ENCODE measurements around the gene PIGL. TPM values are rescaled to one million over a fixed set of nuclear protein-coding genes. Genes with fewer than 3 reads are reported as not detected.

The PIGL gene
- total RNA-seq, 1 donor from 2014 or later, result 29.7 TPM

GRCh38 chr17:16297367-16298139 lies 80.5 kb downstream of the PIGL start:
- Mint-ChIP-seq H3K27ac (peak overlapping the region; percentile 89), H3K9me3 (no peaks in the 10 kb centered on the region), H3K27me3 (no peaks in the 10 kb centered on the region), H3K36me3 (peaks cover 5% of the 10 kb centered on the region), H3K4me1 (ENCODE audit: unreplicated experiment) (peaks cover 9% of the 10 kb centered on the region), H3K4me3 (peak overlapping the region; percentile 44)
- DNase-seq (ENCODE audit: extremely low spot score, unreplicated experiment), result no peak
- TF ChIP-seq CTCF (conservative IDR thresholded peaks at IDR 0.05), result no peak

DNA sequence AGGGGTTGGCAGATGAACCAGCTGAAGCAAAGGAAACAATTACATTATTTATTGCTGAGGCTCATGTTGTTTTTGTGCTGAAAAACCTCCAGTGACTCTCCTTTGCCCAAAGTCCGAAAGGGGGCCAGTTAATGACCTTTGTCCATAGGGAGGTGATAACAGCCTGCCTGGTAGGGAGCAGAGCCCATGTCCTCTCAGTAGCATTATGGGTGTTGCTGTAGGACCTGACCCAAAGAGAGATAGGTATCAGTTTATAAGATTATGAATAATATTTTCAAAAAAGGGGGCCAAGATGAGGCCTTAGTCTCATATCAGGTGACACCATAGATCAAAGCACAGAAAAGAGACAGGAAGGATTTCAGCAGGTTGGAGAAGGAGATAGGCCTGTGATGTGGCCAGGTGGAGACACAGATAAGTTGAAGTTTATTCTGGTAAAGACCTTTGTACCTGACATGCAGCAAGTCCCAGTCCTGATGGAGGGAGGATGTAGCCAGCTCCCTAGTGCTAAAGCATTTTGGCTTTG lies 81.2 kb downstream of the PIGL start:
- no peak for DNase-seq (ENCODE audit: extremely low spot score, unreplicated experiment)
- TF ChIP-seq CTCF (conservative IDR thresholded peaks at IDR 0.05), result no peak
- no peaks in the 10 kb centered on the region for H3K9me3 Mint-ChIP-seq
- H3K36me3 Mint-ChIP-seq, result peaks cover 5% of the 10 kb centered on the region
- H3K4me3 Mint-ChIP-seq, result no peak overlapping the region
- peaks cover 9% of the 10 kb centered on the region for H3K4me1 Mint-ChIP-seq (ENCODE audit: unreplicated experiment)
- no peaks in the 10 kb centered on the region for H3K27me3 Mint-ChIP-seq
- no peak overlapping the region for H3K27ac Mint-ChIP-seq

DNA sequence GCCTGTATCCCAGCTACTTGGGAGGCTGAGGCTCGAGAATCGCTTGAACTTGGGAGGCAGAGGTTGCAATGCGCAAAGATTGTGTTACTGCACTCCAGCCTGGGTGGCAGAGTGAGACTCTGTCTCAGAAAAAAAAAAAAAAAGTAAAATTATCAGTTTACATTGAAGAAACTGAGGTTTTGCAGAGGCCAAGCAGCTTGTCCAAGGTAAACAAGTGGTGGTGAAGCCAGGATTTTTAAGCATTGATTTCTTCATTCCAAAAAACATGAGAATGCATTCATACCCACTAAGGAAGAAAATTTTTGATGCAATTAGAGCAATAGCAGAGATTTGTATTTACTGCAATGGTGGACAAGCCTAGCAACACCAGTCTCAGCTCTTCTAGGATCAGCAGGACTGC lies 83.5 kb downstream of the PIGL start:
- H3K9me3 Mint-ChIP-seq, result no peaks in the 10 kb centered on the region
- no peaks in the 10 kb centered on the region for H3K27me3 Mint-ChIP-seq
- H3K4me3 Mint-ChIP-seq, result no peak overlapping the region
- H3K27ac Mint-ChIP-seq, result no peak overlapping the region
- H3K36me3 Mint-ChIP-seq, result peaks cover 5% of the 10 kb centered on the region
- peaks cover 9% of the 10 kb centered on the region for H3K4me1 Mint-ChIP-seq (ENCODE audit: unreplicated experiment)
- TF ChIP-seq CTCF (conservative IDR thresholded peaks at IDR 0.05), result no peak
- no peak for DNase-seq (ENCODE audit: extremely low spot score, unreplicated experiment)

DNA sequence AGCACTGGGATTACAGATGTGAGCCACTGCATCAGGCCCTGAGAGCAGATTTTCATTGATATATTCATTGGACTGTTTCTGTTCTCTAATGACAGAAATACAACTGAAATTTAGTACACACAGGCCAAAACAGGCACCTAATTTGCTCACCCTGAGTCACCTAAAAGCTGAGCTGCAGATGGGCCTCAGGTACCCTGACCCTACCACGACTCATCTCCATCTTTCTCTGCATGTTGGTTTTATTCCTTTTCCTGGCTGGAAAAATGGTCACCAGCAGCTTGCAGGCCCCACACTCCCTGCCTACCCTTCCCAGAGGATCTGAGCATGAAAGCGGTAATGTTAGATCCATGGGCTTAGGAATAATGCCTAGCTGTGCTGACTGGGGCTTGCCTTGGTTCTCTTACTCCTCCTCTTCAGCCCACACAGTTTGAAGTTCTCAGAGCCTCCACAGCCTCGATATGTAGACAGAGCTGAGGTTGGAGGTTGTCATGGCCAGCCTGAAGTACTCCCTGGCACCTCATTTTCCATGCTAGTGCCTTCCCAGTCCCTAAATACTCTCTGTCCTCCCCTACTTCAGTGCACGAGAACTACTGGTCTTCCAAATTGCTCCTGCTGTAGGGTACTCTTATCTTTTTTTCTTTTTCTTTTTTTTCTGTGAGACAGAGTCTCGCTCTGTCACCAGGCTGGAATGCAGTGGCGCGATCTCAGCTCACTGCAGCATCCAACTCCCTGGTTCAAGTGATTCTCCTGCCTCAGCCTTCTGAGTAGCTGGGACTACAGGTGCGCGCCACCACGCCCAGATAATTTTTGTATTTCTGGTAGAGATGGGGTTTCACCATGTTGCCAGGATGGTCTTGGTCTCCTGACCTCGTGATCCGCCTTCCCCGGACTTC lies 85.2 kb downstream of the PIGL start:
- Mint-ChIP-seq H3K4me1 (ENCODE audit: unreplicated experiment) (peaks cover 5% of the 10 kb centered on the region), H3K9me3 (no peaks in the 10 kb centered on the region), H3K27ac (no peak overlapping the region), H3K27me3 (no peaks in the 10 kb centered on the region), H3K36me3 (peaks cover 5% of the 10 kb centered on the region), H3K4me3 (no peak overlapping the region)
- DNase-seq (ENCODE audit: extremely low spot score, unreplicated experiment), result no peak
- no peak for TF ChIP-seq CTCF (conservative IDR thresholded peaks at IDR 0.05)

DNA sequence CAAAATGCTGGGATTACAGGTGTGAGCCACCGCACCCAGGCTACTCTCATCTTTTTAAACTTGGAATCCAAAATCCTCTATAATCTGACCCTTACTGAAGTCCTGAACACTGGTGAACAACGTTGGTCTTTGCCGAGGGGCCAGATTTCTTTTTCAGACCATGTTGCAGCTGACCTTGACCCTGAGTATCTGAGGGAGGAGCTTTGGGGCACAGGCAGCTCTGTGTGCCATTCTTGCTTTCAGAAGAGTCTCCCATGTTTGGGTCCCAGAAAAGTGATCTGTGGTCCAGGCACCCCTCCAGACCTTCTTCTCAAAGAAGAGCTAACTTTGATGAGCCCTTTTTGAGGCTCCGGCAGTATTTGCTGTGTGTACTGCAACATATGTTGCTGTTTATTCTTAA lies 85.8 kb downstream of the PIGL start:
- Mint-ChIP-seq H3K4me1 (ENCODE audit: unreplicated experiment) (no peaks in the 10 kb centered on the region), H3K9me3 (no peaks in the 10 kb centered on the region), H3K27ac (no peak overlapping the region), H3K27me3 (no peaks in the 10 kb centered on the region), H3K36me3 (peaks cover 5% of the 10 kb centered on the region), H3K4me3 (no peak overlapping the region)
- TF ChIP-seq CTCF (conservative IDR thresholded peaks at IDR 0.05), result no peak
- DNase-seq (ENCODE audit: extremely low spot score, unreplicated experiment), result no peak

Data from type B pancreatic cell (in vitro differentiated cells).